Ammon's horn (tissue), 1 donor: Measurements from ENCODE around the gene AMFR.
A peak's percentile ranks its signal among the peaks of the same experiment; 100 is the strongest.

Source experiments
- DNase-seq: peaks from one replicate; pipeline ENCODE4 v3.0.0-alpha.2; 2016; ENCODE audit warnings: low spot score

AMFR gene

GRCh38 chr16:56347166-56347565 lies 78.2 kb downstream of the AMFR start:
- no peak for DNase-seq

DNA sequence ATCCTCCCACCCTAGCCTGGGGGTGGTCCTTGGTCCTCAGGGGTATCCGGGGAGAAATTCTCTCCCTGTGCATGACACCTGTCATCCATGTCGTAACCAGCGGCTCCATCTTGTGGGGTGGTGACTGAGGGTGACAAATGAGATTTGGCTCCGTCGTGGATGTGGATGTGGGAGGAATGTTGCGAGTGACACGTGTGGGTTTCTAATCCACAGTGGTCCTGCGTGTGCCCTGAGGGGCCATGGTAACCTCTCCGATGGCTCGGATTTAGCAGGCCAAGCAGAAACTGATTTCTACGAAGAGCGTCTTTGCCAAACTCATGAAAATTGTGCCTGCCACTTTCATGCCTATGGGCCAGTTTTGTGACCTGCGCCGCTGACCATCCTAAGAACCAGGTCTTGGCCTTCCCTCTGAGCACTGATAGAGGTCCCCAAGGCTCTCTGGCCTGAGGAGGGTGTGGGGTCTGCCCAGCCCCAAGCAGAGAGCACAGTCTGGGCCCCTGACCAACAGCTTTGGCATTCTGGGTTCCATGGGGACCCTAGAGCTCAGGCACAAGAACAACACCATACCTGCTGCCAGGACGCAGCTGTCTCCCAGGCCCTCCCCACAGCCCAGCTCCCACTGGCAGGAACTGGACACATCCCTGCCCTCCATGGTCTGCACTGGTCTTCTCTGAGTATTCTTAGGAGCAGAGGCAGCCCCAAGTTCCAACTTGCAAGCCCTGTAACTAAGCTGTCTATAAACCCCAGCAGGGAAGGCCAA lies 79.0 kb downstream of the AMFR start:
- no peak for DNase-seq

- DNase-seq, result no peak
These were observed 79.8 kb downstream of the AMFR start for GRCh38 chr16:56345406-56346050.

DNA sequence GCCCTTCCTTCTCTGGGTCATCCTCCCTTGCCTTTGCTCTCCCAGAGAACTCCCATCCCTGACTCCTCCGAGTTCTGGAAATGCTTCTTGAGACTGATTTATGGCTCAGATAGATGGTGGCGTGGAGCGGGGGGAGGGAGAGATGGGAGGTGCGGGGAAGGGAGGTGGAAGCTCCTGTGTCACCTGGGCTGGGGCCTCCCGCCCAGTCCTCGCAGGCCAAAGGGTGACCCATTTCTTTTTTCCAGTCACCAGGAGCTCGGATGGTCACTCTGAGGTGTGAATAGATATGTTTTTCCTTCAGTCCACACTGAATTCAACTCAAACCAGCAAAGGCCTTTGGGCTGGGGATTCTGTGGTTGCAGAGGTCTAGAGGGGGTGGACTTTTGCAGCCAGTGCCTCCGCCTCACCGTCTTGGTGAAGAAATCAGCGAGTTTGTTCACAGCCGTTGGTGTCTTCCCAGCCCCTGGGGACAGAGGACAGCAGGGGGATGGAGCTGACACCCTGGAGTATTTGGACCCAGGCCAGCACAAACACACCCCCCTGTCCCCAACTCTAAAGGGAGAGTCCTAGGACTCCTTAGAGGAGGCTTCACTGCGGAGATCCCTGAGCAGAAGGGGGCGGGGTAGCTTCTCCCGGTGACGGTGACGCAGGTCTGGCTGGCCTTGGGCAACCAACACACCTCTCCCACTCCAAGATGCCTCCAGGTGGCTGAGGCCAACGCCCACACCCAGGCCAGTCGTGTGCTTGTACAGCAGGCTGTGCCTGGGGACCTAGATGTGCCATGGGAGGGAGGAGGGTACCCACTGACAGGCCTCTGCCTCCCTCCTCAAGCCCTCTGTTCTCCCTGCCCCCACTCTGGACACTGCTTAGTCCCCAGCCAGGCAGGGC lies 80.6 kb downstream of the AMFR start:
- no peak for DNase-seq

DNA sequence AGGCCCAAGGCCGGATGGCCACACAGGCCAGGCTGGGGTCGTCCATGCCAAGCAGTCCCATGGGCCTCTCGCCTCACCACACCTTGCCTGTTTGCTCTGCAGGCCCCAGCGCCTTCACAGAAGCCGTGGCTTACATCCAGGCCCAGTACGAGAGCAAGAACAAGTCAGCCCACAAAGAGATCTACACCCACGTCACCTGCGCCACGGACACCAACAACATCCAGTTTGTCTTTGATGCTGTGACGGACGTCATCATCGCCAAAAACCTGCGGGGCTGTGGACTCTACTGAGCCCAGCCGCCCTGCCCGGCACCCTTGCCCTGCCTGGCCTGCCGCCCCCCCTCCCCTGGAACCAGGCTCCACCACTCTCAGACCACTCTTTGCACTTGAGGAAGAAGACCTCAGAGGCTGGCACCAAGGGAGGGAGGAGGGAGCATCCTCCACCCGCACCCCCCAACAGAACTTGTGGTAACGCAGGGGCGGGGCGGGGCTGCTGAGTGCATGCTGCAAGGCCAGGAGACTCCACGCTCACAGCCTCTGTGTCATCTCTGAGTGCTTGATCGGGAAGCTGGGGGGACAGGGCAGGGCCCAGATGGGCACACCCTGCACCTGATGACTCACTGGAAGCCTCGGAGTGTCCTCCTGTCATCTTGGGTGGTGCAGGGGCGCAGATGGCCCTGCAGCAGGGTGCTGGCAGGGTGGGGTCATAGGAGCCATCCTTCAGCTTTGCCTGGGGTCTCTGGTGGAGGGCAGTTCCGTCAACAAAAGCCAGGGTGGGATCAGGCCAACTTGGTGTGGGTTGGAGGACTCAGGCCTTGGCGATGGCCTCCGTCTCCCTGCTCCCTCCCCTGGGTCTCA lies 81.5 kb downstream of the AMFR start:
- no peak for DNase-seq

- DNase-seq, result no peak
These were observed 83.5 kb downstream of the AMFR start for GRCh38 chr16:56341656-56342399.

GRCh38 chr16:56340864-56341365 lies 84.4 kb downstream of the AMFR start:
- DNase-seq, result no peak

- no peak for DNase-seq
These were observed 84.9 kb downstream of the AMFR start for GRCh38 chr16:56340416-56340815.

- DNase-seq, result no peak
These were observed 85.7 kb downstream of the AMFR start for GRCh38 chr16:56339431-56340195.

DNA sequence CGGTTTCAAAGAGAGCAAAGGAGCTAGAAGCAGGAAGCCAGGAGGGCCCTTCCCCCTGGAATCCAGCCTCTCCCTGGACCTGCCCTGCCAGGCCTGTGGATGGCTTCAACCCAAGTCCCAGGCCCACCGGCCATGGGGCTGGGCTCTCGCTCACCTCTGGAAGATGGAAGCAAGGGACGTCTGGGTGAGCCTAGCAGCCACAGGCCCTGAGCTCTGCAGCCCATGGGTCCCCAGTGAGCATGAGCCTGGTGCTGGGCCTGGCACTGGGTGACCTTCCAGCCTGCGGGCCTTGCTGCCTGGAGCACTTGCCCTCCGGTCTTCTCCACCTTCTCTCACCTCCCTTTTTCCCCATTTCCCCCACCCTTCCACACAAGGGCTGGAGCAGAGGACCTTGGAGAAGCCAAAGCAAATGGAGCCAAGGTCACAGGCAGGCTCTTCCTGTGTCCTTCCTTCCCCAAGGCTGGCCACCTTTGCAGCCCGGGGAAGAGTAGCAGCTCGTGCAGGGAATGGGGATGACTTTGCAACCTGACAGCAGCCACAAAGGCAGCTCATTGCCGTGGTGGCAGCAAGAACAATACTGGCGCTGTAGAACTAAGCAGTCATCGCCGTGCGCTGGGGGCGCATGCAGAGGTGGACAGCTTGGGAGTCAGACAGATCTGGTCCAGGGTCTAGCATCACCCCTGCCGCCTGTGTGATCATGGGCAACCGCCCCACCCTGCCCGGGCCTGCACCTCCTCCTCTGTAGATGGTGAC lies 86.6 kb downstream of the AMFR start:
- no peak for DNase-seq

DNA sequence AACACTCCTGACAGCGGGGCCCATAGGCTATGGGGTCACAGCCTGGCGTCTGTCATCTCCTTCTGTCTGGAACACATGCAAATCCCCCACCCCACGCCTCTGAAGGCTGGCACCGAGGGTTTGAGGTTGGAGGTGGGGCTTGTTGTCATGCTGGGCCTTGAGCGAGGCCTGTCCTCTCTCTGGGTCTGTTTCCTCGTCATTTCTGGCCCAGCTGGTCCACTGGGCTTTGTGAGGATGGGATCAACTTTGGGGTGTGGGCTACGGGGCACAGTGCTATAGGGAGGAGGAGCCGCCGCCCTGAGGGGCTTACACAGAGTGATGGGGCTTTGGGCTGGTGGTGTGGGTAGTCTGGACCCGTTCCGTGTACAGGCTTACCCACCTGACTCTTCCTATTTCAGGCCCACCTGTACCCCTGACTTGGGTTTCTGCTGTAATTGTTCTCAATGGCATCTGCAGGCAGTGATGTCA lies 87.5 kb downstream of the AMFR start:
- no peak for DNase-seq

DNA sequence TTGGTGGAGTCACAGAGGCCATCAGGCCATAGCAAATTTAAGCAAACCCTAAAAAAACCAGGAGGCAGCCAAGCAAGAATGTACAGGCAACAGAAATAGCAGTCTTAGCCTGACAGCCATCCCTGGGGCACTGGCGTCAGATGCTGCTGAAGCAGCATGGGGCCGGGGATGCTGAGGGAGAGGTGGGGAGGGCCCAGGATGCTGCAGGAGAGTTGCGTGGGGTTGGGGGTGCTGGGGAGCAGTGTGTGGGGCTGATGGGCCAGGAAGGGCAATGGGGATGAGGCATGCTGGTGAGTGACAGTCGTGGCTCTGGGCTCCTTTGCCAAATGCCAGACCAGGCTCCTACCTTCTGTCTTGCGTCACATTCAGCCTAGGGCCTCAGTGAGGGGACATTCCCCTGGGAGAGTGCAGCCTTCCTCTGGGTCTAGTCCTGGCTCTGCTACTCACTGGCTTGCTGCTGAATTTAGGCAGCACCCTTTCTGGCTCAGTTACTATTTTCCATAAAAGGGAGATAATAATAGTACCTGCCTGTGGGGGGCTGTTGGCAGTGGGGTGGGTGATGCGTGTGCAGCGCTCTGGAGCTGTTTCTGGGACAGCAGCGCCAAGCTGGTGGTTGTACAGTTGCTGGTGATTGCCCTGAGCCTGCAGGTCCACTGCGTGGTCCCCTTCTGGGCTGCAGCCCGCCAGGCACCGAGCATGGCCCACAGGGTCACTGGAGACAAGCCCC lies 88.1 kb downstream of the AMFR start:
- no peak for DNase-seq

- DNase-seq, result no peak
These were observed 88.6 kb downstream of the AMFR start for GRCh38 chr16:56336711-56337110.

- DNase-seq, result no peak
These were observed 89.2 kb downstream of the AMFR start for GRCh38 chr16:56336071-56336688.

DNA sequence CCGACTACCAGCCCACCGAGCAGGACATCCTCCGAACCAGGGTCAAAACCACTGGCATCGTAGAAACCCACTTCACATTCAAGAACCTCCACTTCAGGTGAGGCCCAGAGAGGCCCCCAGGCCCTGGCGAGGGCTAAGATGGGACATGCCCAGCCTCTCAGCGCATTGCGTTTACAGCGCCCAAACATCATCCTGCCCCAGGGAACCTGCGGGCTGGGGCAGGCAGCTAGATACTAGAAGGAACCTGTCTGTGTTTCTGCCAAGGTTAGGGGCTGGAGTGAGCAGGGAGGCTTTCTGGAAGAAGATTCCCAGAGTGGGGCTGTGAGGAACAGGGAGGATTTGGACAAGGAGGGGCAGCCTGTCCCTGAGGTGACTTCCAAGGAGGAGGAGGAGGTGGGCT lies 90.6 kb downstream of the AMFR start:
- no peak for DNase-seq

- DNase-seq, result peak; percentile 86
These were observed 92.8 kb downstream of the AMFR start for GRCh38 chr16:56332464-56333079.

DNA sequence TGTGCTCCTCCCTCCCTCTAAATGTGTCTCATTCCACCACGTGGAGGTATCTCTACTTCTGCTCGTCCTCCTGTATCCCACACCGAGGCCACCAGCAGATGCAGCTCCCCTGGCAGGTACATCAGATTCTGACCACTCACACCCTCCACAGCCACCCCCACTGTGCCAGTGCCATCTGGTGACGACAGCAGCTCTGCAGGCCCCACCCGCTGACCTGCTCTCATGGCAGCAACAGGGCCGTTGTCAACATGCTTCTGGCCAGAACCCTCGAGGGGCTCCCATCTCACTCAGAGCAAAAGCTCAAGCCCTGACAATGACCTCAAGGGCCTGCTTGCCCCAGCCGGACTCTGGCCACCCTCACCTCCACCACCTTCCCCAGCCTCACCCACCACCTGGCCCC lies 93.4 kb downstream of the AMFR start:
- no peak for DNase-seq

DNA sequence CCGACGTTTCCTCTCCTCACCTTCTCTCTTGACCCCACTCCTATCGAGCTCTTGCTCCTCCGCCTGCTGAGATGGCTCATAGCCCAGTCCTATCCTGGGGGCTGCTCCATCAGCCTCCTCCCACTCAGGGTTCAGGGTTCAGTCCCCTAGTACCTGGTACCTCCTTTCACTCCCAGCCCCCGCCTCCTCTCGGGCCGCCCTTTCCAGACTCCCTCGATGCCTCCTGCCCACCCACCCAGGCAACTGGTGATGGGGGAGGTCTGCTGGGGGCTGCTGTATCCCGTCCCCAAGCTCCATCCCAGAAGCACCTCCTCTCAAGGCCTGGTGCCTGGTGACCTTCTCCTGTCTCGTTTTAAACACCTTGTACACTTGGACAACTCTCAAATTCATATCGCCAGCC lies 93.9 kb downstream of the AMFR start:
- DNase-seq, result no peak
